ENCODE measurements around the gene CACNG7. TPM values are rescaled to one million over a fixed set of nuclear protein-coding genes. Genes with fewer than 3 reads are reported as not detected.
A peak's percentile ranks its signal among the peaks of the same experiment; 100 is the strongest.
"Not testable (repeated sequence)": the region's sequence is repeated elsewhere in the genome, so short reads cannot be mapped to it uniquely, and the experiment has no call there.

Gene CACNG7
- total RNA-seq, 1 donor from 2014 or later, result not detected

DNA sequence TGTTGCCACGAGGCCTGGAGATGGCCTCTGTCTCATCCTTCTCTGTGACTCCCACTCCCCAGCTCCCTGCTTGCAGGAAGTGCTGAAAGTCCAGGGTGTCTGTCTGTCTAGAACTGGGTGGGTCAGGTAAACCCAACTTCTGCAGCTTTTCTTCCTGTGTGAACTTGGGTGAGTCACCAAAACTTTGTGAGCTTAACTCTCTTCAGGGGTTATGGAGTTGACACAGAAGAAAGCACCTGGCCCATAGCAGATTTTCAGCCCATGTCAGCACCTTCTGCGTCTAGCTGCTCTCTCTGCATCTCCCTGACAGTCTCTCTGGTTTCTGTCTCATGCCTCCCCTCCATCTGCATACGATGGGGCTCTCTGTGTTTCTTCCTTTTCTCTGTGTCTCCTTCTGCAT, 4.2 kb upstream of the CACNG7 start:
- no peak for DNase-seq (ENCODE audit: low read depth)

GRCh38 chr19:53905787-53906186, 3.3 kb upstream of the CACNG7 start:
- no peak for DNase-seq (ENCODE audit: low read depth)

DNA sequence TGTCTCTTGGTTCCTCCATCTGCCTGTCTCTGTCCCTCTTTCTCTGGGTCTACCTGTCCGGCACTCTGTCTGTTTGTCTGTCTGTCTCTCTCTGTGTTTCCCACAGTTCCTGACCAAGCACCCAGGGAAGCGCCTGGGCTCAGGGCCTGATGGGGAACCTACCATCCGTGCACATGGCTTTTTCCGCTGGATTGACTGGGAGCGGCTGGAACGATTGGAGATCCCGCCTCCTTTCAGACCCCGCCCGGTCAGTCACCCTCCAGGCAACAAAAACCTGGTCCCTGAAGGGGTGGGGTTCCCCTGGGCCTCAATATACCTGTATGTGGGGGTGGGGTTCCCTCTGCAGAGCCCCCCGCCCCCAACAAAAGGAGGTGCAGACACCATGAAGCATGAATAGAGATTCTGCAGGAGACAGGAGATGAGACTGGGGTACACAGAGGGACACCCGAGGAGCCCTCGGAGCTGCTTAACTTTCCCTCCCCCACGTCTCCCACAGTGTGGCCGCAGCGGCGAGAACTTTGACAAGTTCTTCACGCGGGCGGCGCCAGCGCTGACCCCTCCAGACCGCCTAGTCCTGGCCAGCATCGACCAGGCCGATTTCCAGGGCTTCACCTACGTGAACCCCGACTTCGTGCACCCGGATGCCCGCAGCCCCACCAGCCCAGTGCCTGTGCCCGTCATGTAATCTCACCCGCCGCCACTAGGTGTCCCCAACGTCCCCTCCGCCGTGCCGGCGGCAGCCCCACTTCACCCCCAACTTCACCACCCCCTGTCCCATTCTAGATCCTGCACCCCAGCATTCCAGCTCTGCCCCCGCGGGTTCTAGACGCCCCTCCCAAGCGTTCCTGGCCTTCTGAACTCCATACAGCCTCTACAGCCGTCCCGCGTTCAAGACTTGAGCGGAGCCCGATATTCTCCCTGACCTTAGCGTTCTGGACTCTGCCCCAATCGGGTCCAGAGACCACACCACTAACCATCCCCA, 2.6 kb upstream of the CACNG7 start:
- DNase-seq (ENCODE audit: low read depth), result peak; percentile 26

GRCh38 chr19:53907193-53907581, 1.9 kb upstream of the CACNG7 start:
- DNase-seq (ENCODE audit: low read depth), result no peak

DNA sequence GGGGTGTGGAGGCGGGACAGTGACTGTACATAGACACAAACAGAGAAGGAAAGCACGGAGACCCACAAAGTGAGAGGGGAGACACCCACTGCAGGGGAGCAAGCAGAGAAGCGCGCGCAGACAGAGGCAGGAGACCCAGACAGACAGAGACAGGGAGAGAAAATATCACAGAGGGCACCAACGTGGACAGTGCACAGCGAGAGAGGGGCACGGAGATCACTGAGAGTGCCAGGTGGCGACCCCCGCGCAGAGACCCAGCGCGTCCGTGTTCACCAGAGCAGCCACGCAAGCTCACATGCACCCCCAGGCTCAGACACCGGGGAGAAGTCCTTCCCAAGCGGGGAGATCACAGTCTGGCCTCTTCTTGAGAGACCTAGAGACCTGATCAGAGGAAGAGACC, 1.4 kb upstream of the CACNG7 start:
- DNase-seq (ENCODE audit: low read depth), result no peak

DNA sequence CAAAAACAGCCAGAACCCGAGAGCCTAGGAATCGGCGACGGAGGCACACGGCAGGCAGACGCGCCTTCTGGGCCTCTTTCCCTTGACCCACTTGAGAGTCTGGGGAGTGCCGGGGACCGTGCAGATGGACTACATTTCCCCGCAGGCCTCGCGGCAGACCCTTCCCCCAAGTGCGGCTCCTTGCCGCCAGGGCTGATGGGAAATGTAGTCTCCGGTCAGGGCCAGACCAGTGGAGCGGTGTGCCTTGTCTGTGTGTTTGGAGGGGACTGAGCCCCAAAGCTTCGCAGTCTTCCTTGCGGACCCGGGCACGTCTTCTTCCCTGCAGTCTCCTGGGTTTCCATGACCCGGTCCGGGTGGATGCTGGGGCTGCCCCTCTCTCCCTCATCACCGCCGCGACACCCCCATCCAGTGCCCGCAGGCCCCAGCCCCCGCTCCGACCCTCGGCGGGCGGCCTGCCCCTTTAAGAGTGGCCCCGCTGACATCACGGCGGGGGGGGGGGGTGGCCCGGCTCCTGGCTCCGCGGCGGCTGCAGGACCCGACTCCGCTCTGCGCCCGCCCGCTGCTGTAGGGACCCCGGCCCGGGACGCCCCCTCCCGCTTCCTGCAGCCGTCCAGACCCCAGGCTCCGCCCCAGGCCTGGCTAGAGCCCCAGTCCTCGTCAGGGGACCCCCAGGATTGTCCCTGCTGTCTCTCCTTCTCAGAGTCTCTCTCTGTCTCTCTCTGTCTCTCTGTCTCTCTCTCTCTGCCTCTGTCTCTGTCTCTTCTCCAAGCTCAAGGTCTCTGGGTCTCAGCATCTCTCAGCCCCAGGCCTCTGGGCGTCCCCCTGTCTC, 758 bp upstream of the CACNG7 start:
- DNase-seq (ENCODE audit: low read depth), result peak; percentile 13

- DNase-seq (ENCODE audit: low read depth), result no peak
Measured at GRCh38 chr19:53909471-53910169, 542 bp downstream of the CACNG7 start.

DNA sequence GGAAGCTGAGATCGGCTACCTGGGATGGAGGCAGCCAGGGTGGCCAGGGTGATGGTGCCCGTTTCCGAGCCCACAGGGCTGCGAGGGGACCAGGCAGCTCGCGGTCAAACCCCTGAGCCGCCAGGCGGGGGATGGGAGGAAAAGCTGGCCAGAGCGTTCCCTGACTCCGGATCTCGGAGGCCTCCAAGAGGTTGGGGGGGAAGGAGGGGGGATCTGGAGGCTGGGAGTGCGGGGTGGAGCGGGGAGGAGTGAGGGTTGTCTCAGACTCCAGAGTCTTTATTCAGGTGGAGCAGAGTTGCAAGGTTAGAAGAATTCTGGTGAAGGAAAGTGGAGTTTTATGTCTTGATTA, 1.1 kb downstream of the CACNG7 start:
- no peak for DNase-seq (ENCODE audit: low read depth)

DNA sequence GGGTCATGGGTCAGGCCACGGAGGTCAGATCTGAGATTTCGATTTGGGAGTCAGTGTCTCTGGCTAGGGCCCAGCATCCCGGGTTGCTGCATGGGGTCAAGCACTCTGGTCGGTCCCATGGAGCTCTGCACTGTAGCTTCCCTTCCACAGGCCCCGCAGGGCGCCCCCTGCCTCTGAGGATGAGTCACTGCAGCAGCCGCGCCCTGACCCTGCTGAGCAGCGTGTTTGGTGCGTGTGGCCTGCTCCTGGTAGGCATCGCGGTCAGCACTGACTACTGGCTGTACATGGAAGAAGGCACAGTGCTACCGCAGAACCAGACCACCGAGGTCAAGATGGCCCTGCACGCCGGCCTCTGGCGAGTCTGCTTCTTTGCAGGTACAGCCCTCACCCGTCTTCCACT, 3.6 kb downstream of the CACNG7 start:
- DNase-seq (ENCODE audit: low read depth), result no peak

DNA sequence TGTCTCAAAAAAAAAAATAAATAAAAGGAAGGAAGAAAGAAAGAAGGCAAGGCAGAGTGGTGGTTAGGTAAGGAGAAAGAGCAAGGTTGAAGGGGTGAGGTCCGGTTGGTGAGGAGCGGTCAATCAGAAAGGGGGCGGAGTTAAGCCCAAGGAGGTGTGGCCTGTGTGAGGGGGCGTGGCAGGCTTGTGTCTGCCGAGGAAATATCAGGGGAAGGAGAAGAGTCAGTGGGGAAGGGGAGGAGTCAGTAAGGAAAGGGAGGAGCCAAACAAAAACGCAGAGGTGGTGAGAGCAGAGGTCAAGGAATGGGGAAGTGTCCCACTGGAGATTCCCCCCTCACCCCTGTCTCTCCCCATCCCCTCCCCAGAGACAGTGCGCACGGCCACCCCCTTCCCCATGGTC, 5.9 kb downstream of the CACNG7 start:
- no peak for DNase-seq (ENCODE audit: low read depth)

DNA sequence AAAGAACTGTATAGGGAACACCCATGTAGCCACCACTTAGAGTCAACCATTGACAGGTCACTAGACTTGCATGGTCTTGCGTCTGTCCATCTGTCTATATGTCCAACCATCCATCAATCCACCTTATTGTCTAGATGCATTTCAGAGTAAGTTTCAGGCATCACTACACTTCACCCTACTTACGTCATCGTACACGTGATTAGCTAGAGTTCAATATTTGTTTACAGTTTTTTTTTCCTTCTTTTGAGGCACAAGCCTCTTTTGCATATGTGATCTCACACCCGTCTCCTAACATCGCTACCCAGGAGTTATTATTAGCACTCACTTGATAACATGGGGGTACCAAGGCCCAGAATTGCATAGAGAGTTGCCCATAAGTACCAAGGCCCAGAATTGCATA, 6.9 kb downstream of the CACNG7 start:
- no peak for DNase-seq (ENCODE audit: low read depth)

DNA sequence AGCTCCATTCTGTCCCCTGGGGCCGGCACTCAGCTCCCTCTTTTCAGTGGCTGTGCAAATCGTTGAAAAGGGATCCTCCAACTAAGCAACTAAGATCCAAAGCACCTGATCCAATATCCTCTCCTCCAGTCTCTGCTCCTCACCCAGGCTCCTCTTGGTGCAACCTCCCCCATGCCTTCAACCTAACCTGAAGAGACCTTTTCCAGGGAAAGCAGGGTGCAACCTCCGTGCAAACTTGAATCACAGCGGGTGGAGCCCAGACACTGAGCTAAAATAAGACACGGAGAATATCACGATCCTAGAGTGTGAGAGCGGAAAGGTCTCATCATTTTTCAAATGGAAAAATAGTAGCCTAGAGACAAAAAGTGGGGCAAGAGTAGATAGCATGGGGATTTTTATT, 8.3 kb downstream of the CACNG7 start:
- no peak for DNase-seq (ENCODE audit: low read depth)

DNA sequence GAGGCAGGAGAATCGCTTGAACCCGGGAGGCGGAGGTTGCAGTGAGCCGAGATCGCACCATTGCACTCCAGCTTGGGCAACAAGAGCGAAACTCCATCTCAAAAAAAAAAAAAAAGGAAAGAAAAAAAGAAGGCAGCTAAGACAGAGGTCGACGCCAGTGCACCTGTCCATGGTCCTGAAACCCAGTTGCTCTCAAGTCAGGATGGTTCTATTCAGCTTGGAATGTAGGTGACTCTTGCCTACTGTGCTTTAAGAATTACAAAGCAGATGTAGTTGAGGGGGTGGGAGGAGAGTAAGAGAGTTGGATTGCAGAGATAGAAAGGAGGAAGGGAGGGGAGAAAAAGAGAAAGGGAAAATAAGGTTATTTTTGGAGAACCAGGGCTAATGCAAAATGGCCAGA, 18.7 kb downstream of the CACNG7 start:
- peak; percentile 71 for DNase-seq (ENCODE audit: low read depth)

GRCh38 chr19:53936029-53936428, 27.0 kb downstream of the CACNG7 start:
- peak; percentile 5 for DNase-seq (ENCODE audit: low read depth)

GRCh38 chr19:53942001-53942786, 33.1 kb downstream of the CACNG7 start:
- no peak for DNase-seq (ENCODE audit: low read depth)

DNA sequence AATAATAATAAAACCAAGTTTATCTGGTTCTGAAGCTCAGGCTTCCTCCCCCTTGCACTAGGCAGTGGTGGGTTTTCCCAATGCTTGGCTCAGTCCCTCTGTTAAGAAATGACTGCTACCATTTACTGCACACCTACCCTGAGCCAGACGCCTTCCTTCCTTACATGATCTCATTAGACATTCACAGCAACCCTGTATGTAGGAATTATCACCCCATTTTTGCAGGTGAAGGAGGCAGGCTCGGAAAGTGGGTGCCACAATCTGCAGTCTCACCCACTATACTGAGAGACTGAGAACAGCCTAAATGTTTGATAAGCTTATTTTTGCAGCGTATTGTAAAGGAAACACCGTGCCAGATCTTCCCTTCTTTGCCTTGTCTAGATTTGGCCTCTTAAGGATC, 35.3 kb downstream of the CACNG7 start:
- no peak for DNase-seq (ENCODE audit: low read depth)

GRCh38 chr19:53944933-53945332, 35.9 kb downstream of the CACNG7 start:
- DNase-seq (ENCODE audit: low read depth), result no peak

DNA sequence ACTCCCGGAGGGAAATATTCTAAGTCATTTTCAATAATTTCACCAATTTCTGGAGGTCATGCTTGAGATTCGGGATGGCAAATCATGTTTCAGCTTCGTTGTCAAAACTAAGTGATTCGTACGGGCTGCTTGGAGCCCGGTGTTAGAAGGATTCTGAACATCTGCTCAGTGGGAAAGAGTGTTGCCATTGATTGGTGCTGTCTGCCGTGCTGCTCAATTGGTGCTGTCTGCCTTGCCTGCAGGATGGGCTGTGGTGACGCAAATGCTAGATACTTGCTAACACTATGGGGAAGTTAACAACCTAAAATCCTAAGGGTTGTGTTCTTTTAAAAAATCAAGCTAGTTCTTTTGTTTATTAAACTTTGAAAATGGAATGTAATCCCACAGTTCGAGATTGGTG, 36.4 kb downstream of the CACNG7 start:
- peak; percentile 9 for DNase-seq (ENCODE audit: low read depth)

GRCh38 chr19:53945998-53946397, 36.9 kb downstream of the CACNG7 start:
- DNase-seq (ENCODE audit: low read depth), result no peak

DNA sequence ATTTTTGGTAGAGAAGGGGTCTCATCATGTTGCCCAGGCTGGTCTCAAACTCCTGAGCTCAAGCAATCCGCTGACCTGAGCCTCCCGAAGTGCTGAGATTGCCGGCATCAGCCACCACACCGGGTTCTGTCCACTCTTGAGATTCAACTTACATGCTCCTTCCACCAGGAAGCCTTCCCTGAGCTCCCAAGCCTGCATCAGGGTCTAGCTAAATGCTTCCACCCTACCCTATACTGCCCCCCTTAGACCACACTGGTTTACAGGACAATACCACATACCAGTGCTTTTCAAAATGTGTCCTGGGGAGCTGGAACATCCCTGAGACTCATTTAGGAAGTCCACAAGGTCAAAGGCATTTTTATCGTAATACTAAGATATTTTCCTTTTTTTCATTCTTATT, 38.5 kb downstream of the CACNG7 start:
- DNase-seq (ENCODE audit: low read depth), result no peak

DNA sequence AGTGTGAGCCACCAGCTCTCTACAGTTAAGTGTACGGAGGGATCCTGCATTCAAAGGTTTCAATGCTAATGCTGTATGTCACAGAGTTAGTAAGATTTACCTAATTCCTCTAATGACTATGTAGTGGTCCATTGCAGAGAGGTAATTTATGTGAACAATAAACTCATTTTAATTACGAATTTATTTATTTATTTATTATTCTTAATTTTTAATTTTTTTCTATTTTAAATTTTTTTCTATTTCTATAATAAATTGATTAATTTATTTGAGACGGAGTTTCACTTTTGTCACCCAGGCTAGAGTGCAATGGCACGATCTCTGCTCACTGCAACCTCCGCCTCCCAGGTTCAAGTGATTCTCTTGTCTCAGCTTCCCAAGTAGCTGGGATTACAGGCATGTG, 39.5 kb downstream of the CACNG7 start:
- not testable (repeated sequence) for DNase-seq (ENCODE audit: low read depth)

All from myocyte (in vitro differentiated cells).